ENCODE results near the gene MAP3K20. TPM values are rescaled to one million over a fixed set of nuclear protein-coding genes. Genes with fewer than 3 reads are reported as not detected.
A peak's percentile ranks its signal among the peaks of the same experiment; 100 is the strongest.

MAP3K20 gene
- total RNA-seq, 4 donors from 2014 or later: 24.1 to 34.5 (median 25.6) TPM

GRCh38 chr2:173044686-173045085 lies 31.0 kb upstream of the MAP3K20 start:
- TF ChIP-seq CTCF (IDR thresholded peaks at IDR 0.05): no peak
- no peak for TF ChIP-seq POLR2A (IDR thresholded peaks at IDR 0.05)
- Histone ChIP-seq H3K4me1 (peaks cover 0 to 6% of the 10 kb centered on the region in 2 donors), H3K27ac (no peak overlapping the region), H3K4me3 (replicated peaks in 1 of 3) (no peak overlapping the region), H3K36me3 (no peaks in the 10 kb centered on the region), H3K9me3 (no peaks in the 10 kb centered on the region), H3K27me3 (no peaks in the 10 kb centered on the region)
- intact Hi-C loops (cut with DNase I): no loop called here
- WGBS, 2 donors: 89 to 98% methylated on average over 10 of the region's 10 CpGs
- DNase-seq: no peak

GRCh38 chr2:173045181-173045580 lies 30.5 kb upstream of the MAP3K20 start:
- no peaks in the 10 kb centered on the region for H3K27me3 ChIP-seq
- no peaks in the 10 kb centered on the region for H3K36me3 ChIP-seq
- no peak overlapping the region for H3K4me3 ChIP-seq (replicated peaks in 1 of 3)
- TF ChIP-seq CTCF (IDR thresholded peaks at IDR 0.05) (no peak), POLR2A (IDR thresholded peaks at IDR 0.05) (no peak)
- 92 to 93% methylated on average over 2 of the region's 2 CpGs for WGBS, 2 donors
- no peaks in the 10 kb centered on the region for H3K9me3 ChIP-seq
- H3K4me1 ChIP-seq: peaks cover 0 to 6% of the 10 kb centered on the region in 2 donors
- intact Hi-C loops (cut with DNase I): no loop called here
- no peak for DNase-seq
- H3K27ac ChIP-seq: no peak overlapping the region

GRCh38 chr2:173048522-173048896 lies 27.1 kb upstream of the MAP3K20 start:
- peaks cover 4 to 6% of the 10 kb centered on the region in 2 donors for H3K4me1 ChIP-seq
- H3K27ac ChIP-seq: no peak overlapping the region
- intact Hi-C loops (cut with DNase I): no loop called here
- H3K36me3 ChIP-seq: no peaks in the 10 kb centered on the region
- H3K9me3 ChIP-seq: no peaks in the 10 kb centered on the region
- no peak overlapping the region for H3K4me3 ChIP-seq (replicated peaks in 1 of 3)
- no peak for DNase-seq
- H3K27me3 ChIP-seq: no peaks in the 10 kb centered on the region
- WGBS, 2 donors: 94 to 98% methylated on average over 3 of the region's 3 CpGs
- no peak for TF ChIP-seq POLR2A (IDR thresholded peaks at IDR 0.05)
- no peak for TF ChIP-seq CTCF (IDR thresholded peaks at IDR 0.05)

GRCh38 chr2:173048897-173049661 lies 26.6 kb upstream of the MAP3K20 start:
- Histone ChIP-seq H3K36me3 (no peaks in the 10 kb centered on the region), H3K4me3 (replicated peaks in 1 of 3) (no peak overlapping the region), H3K4me1 (peaks cover 4 to 6% of the 10 kb centered on the region in 2 donors), H3K27ac (peak overlapping the region; percentile 0 to 24 (median 16)), H3K27me3 (no peaks in the 10 kb centered on the region), H3K9me3 (no peaks in the 10 kb centered on the region)
- peak; percentile 36 to 55 for DNase-seq
- TF ChIP-seq CTCF (IDR thresholded peaks at IDR 0.05) (no peak), POLR2A (IDR thresholded peaks at IDR 0.05) (no peak)
- WGBS, 2 donors: 54 to 69% methylated on average over 4 of the region's 4 CpGs
- intact Hi-C loops (cut with DNase I): no loop called here

- DNase-seq: no peak
- H3K36me3 ChIP-seq: no peaks in the 10 kb centered on the region
- H3K4me1 ChIP-seq: peaks cover 4 to 6% of the 10 kb centered on the region in 2 donors
- 89 to 93% methylated on average over 3 of the region's 3 CpGs for WGBS, 2 donors
- no peaks in the 10 kb centered on the region for H3K9me3 ChIP-seq
- TF ChIP-seq CTCF (IDR thresholded peaks at IDR 0.05) (no peak), POLR2A (IDR thresholded peaks at IDR 0.05) (no peak)
- intact Hi-C loops (cut with DNase I): no loop called here
- no peak overlapping the region for H3K4me3 ChIP-seq (replicated peaks in 1 of 3)
- peak overlapping the region in 1 of 3 donors; percentile 24 for H3K27ac ChIP-seq
- no peaks in the 10 kb centered on the region for H3K27me3 ChIP-seq
These were observed 25.8 kb upstream of the MAP3K20 start for GRCh38 chr2:173049831-173050230.

All from thyroid gland (tissue), 4 donors.